Measurements from ENCODE around the gene TCOF1.
"Not testable (repeated sequence)": the region's sequence is repeated elsewhere in the genome, so short reads cannot be mapped to it uniquely, and the experiment has no call there.

The TCOF1 gene

GRCh38 chr5:150409638-150410523 is 52.4 kb downstream of the TCOF1 start:
- Histone ChIP-seq H3K36me3 (ENCODE audit: control insufficient read depth in 1 of 2, insufficient read depth in 2 of 2, low read length in 2 of 2) (peaks cover 10 to 19% of the 10 kb centered on the region in 2 donors), H3K27ac (ENCODE audit: low read length) (peak overlapping the region; percentile 93), H3K4me1 (ENCODE audit: control insufficient read depth in 1 of 2, insufficient read depth in 2 of 2, low read length in 2 of 2) (peaks cover 13 to 16% of the 10 kb centered on the region in 2 donors), H3K9me3 (ENCODE audit: control insufficient read depth in 1 of 2, low read length in 2 of 2) (no peaks in the 10 kb centered on the region), H3K27me3 (ENCODE audit: low read depth, low read length) (no peaks in the 10 kb centered on the region), H3K4me3 (ENCODE audit: low read depth in 1 of 2, low read length in 2 of 2) (peak overlapping the region; percentile 68 to 87)

GRCh38 chr5:150410524-150411244 is 53.2 kb downstream of the TCOF1 start:
- H3K4me3 ChIP-seq (ENCODE audit: low read depth in 1 of 2, low read length in 2 of 2): peak overlapping the region; percentile 68 to 87
- H3K27ac ChIP-seq (ENCODE audit: low read length): peak overlapping the region; percentile 93
- peaks cover 13 to 16% of the 10 kb centered on the region in 2 donors for H3K4me1 ChIP-seq (ENCODE audit: control insufficient read depth in 1 of 2, insufficient read depth in 2 of 2, low read length in 2 of 2)

GRCh38 chr5:150411245-150411979 is 53.9 kb downstream of the TCOF1 start:
- peaks cover 13 to 16% of the 10 kb centered on the region in 2 donors for H3K4me1 ChIP-seq (ENCODE audit: control insufficient read depth in 1 of 2, insufficient read depth in 2 of 2, low read length in 2 of 2)
- H3K9me3 ChIP-seq (ENCODE audit: control insufficient read depth in 1 of 2, low read length in 2 of 2): no peaks in the 10 kb centered on the region
- H3K27ac ChIP-seq (ENCODE audit: low read length): peak overlapping the region; percentile 93
- no peaks in the 10 kb centered on the region for H3K27me3 ChIP-seq (ENCODE audit: low read depth, low read length)
- H3K4me3 ChIP-seq (ENCODE audit: low read depth in 1 of 2, low read length in 2 of 2): peak overlapping the region; percentile 68 to 87
- peaks cover 3 to 8% of the 10 kb centered on the region in 2 donors for H3K36me3 ChIP-seq (ENCODE audit: control insufficient read depth in 1 of 2, insufficient read depth in 2 of 2, low read length in 2 of 2)

More at GRCh38 chr5:150410524-150411244, 53.2 kb downstream of the TCOF1 start:
- Histone ChIP-seq H3K9me3 (ENCODE audit: control insufficient read depth in 1 of 2, low read length in 2 of 2) (no peaks in the 10 kb centered on the region), H3K27me3 (ENCODE audit: low read depth, low read length) (no peaks in the 10 kb centered on the region), H3K36me3 (ENCODE audit: control insufficient read depth in 1 of 2, insufficient read depth in 2 of 2, low read length in 2 of 2) (peaks cover 10 to 13% of the 10 kb centered on the region in 2 donors)

GRCh38 chr5:150412319-150413175 is 55.0 kb downstream of the TCOF1 start, which contains the start of gene CD74:
Gene CD74 (minus strand): TSS chr5:150412910. CDS start chr5:150412749, 161 bp downstream.
- Histone ChIP-seq H3K9me3 (ENCODE audit: control insufficient read depth in 1 of 2, low read length in 2 of 2) (no peaks in the 10 kb centered on the region), H3K36me3 (ENCODE audit: control insufficient read depth in 1 of 2, insufficient read depth in 2 of 2, low read length in 2 of 2) (peaks cover 0 to 3% of the 10 kb centered on the region in 2 donors), H3K4me3 (ENCODE audit: low read depth in 1 of 2, low read length in 2 of 2) (peak within 1 kb of the TSS; percentile 68 to 87), H3K27ac (ENCODE audit: low read length) (peak within 1 kb of the TSS; percentile 93), H3K4me1 (ENCODE audit: control insufficient read depth in 1 of 2, insufficient read depth in 2 of 2, low read length in 2 of 2) (peaks cover 13 to 16% of the 10 kb centered on the region in 2 donors), H3K27me3 (ENCODE audit: low read depth, low read length) (no peaks in the 10 kb centered on the region)

- Histone ChIP-seq H3K27me3 (ENCODE audit: low read depth, low read length) (no peaks in the 10 kb centered on the region), H3K4me1 (ENCODE audit: control insufficient read depth in 1 of 2, insufficient read depth in 2 of 2, low read length in 2 of 2) (peaks cover 13 to 16% of the 10 kb centered on the region in 2 donors), H3K27ac (ENCODE audit: low read length) (peak overlapping the region; percentile 93), H3K4me3 (ENCODE audit: low read depth in 1 of 2, low read length in 2 of 2) (peak overlapping the region; percentile 68 to 87), H3K36me3 (ENCODE audit: control insufficient read depth in 1 of 2, insufficient read depth in 2 of 2, low read length in 2 of 2) (peaks cover 0 to 3% of the 10 kb centered on the region in 2 donors), H3K9me3 (ENCODE audit: control insufficient read depth in 1 of 2, low read length in 2 of 2) (no peaks in the 10 kb centered on the region)
Measured at GRCh38 chr5:150413176-150413901, 55.8 kb downstream of the TCOF1 start.

GRCh38 chr5:150413902-150414790 is 56.6 kb downstream of the TCOF1 start:
- not testable (repeated sequence) for H3K9me3 ChIP-seq (ENCODE audit: control insufficient read depth in 1 of 2, low read length in 2 of 2); H3K27me3 ChIP-seq (ENCODE audit: low read depth, low read length); H3K36me3 ChIP-seq (ENCODE audit: control insufficient read depth in 1 of 2, insufficient read depth in 2 of 2, low read length in 2 of 2); H3K4me3 ChIP-seq (ENCODE audit: low read depth in 1 of 2, low read length in 2 of 2)
- Histone ChIP-seq H3K27ac (ENCODE audit: low read length) (peak overlapping the region; percentile 93), H3K4me1 (ENCODE audit: control insufficient read depth in 1 of 2, insufficient read depth in 2 of 2, low read length in 2 of 2) (peaks cover 13 to 16% of the 10 kb centered on the region in 2 donors)

- Histone ChIP-seq H3K27ac (ENCODE audit: low read length) (no peak overlapping the region), H3K9me3 (ENCODE audit: control insufficient read depth in 1 of 2, low read length in 2 of 2) (no peaks in the 10 kb centered on the region), H3K4me1 (ENCODE audit: control insufficient read depth in 1 of 2, insufficient read depth in 2 of 2, low read length in 2 of 2) (no peaks in the 10 kb centered on the region), H3K36me3 (ENCODE audit: control insufficient read depth in 1 of 2, insufficient read depth in 2 of 2, low read length in 2 of 2) (no peaks in the 10 kb centered on the region), H3K27me3 (ENCODE audit: low read depth, low read length) (no peaks in the 10 kb centered on the region), H3K4me3 (ENCODE audit: low read depth in 1 of 2, low read length in 2 of 2) (no peak overlapping the region)
Measured at GRCh38 chr5:150419630-150420270, 62.3 kb downstream of the TCOF1 start.

- no peaks in the 10 kb centered on the region for H3K36me3 ChIP-seq (ENCODE audit: control insufficient read depth in 1 of 2, insufficient read depth in 2 of 2, low read length in 2 of 2)
Measured at GRCh38 chr5:150422075-150422474, 64.6 kb downstream of the TCOF1 start.

GRCh38 chr5:150422758-150423157 is 65.3 kb downstream of the TCOF1 start:
- Histone ChIP-seq H3K27me3 (ENCODE audit: low read depth, low read length) (no peaks in the 10 kb centered on the region), H3K9me3 (ENCODE audit: control insufficient read depth in 1 of 2, low read length in 2 of 2) (no peaks in the 10 kb centered on the region), H3K36me3 (ENCODE audit: control insufficient read depth in 1 of 2, insufficient read depth in 2 of 2, low read length in 2 of 2) (no peaks in the 10 kb centered on the region), H3K27ac (ENCODE audit: low read length) (no peak overlapping the region), H3K4me1 (ENCODE audit: control insufficient read depth in 1 of 2, insufficient read depth in 2 of 2, low read length in 2 of 2) (no peaks in the 10 kb centered on the region), H3K4me3 (ENCODE audit: low read depth in 1 of 2, low read length in 2 of 2) (no peak overlapping the region)

More at GRCh38 chr5:150422075-150422474, 64.6 kb downstream of the TCOF1 start:
- Histone ChIP-seq H3K4me1 (ENCODE audit: control insufficient read depth in 1 of 2, insufficient read depth in 2 of 2, low read length in 2 of 2) (no peaks in the 10 kb centered on the region), H3K4me3 (ENCODE audit: low read depth in 1 of 2, low read length in 2 of 2) (no peak overlapping the region), H3K27me3 (ENCODE audit: low read depth, low read length) (no peaks in the 10 kb centered on the region), H3K9me3 (ENCODE audit: control insufficient read depth in 1 of 2, low read length in 2 of 2) (no peaks in the 10 kb centered on the region), H3K27ac (ENCODE audit: low read length) (no peak overlapping the region)
